ENCODE measurements around the gene ZIC1.

- TF ChIP-seq CTCF (IDR thresholded peaks at IDR 0.05; ENCODE audit: low read depth, low read length): no peak
- TF ChIP-seq EZH2phosphoT487 (IDR thresholded peaks at IDR 0.05; ENCODE audit: low read depth): no peak
Observed at GRCh38 chr3:147381596-147381995, 27.6 kb upstream of the ZIC1 start.

Data from OCI-LY3 (cell line).